GM20000 (cell line): Measurements from ENCODE around the gene DFFB.

ENCODE experiments used
- DNase-seq: peaks from one replicate; pipeline ENCODE4 v3.0.0; 2012; ENCODE audit warnings: low spot score
- CTCF ChIP-seq: IDR thresholded peaks from 2 replicates; pipeline ENCODE4 v1.5.1; 2012; ENCODE audit warnings: mild to moderate bottlenecking, control low read depth; ENCODE audit errors: extremely low read depth, missing control alignments

Gene DFFB

DNA sequence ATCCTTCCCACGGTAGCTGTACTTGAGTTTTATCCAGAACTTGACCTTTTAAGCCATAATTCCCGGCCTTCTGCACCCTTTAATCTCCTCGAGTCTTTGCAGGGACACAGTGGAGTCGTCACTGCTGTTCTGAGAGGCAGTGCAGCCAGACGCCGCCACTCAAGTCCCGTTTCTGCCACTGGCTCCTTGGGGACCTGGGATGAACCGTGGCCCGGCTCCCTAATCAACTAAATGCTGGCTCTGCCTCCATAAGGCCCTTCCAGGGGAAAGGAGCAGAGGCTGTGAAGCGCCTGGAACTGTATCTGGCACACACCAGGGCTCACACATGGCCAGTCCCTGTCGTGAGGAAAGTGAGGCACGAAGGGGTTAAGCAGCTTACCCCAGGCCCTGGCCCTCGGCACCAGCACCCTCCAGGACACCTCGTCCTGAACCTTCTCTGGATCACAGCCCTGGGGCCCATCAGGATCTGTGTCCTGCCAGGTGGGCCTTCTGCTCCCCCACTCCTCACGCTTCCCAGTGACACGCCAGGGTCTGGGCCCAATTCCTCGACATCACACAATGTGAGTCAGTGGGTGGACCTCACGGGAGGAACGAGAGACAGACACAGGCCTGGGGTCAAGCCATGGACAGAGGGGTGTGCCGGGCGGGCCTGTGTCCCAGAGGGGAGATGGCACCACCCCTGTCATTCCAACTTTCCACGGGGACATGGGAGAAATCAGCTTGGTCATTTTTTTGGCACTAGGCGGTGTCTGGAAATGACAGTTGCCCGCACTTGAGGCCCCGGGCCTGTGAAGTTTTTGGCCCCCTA is 66.3 kb downstream of the DFFB start:
- TF ChIP-seq CTCF: no peak

DNA sequence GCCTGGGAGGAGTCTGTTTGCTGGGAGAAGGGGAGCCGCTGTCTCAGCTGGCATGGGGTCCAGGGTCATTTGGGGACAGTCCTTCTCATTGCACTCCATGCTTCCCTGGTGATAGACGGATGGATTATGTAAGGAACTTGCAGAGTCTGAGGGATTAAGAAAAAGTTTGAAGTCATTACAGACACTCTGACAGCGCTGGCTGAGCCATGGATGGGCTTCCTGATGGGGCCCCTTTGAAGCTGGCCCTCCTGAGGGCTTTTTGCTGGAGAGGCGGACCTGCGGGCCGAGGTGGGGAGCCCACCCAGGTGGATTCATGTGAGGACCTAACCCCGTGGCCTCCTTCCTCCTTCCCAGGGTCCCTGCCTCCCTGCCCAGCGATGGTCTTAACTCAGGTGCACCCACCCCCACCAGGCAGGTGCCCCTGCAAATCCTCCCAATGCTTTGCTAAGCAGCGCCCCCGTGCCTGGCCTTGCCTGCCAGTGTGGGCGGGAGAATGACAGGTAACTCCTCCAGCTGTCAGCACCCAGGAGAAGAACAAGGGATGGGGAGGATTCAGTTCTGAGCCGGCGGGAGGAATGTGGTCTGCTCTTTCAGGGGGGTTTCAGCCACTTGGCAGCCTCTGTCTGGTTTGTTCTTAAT is 67.0 kb downstream of the DFFB start:
- TF ChIP-seq CTCF: no peak
- no peak for DNase-seq

More for the DNA sequence above, 66.3 kb downstream of the DFFB start:
- no peak for DNase-seq

- DNase-seq: no peak
- no peak for TF ChIP-seq CTCF
Observed at GRCh38 chr1:3924825-3925220, 67.5 kb downstream of the DFFB start.

DNA sequence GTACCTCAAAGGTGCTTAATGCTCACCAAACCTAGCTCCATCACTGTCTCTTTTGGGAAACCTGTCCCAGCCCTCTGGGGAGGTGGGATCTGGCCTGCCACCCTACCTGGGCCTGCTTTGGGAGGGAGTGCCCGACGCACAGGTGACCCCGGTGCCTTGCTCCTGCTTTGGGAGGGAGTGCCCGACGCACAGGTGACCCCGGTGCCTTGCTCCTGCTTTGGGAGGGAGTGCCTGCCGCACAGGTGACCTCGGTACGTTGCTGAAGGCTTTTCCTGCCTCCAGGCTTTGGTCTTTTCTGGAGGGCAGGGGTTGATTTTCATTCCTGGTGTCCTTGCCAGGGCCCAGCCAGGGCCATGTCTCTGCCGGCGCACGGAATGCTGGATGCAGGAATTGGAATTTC is 68.0 kb downstream of the DFFB start:
- DNase-seq: no peak

DNA sequence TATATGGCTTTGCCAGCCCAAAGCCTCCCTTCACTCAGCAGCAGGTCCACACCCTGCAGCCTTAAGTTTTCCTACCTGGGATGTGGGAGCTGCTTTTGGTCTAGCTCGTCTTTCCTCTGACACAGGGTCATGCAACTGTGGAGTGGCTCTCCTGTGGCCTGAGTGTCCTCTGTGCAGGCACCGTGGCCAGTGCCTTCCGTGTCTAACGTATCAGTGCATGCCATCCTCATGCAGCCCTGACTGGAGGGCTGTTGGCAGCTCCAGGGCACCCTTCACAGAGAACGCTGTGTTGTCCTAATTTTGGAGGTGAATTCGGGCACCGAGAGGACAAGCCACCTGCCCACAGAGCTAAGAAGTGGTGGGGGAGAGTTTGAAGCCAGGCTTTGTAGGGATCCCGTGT is 68.5 kb downstream of the DFFB start:
- no peak for DNase-seq
- TF ChIP-seq CTCF: no peak

More for the DNA sequence above, 68.0 kb downstream of the DFFB start:
- no peak for TF ChIP-seq CTCF

DNA sequence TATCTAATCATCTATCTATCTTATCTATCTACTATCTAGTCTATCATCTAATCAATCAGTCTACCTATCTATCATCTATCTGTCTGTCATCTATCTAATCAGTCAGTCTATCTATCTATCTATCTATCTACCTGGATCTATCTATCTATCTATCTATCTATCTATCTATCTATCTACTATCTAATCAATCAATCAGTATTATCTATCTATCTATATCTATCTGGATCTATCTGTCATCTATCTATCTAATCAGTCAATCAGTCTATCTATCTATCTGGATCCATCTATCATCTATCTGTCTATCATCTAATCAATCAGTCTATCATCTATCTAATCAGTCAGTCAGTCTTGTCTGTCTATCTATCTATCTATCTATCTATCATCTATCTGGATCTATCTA is 69.7 kb downstream of the DFFB start:
- DNase-seq: no peak

More for the DNA sequence above, 69.7 kb downstream of the DFFB start:
- TF ChIP-seq CTCF: no peak
